Measurements from ENCODE around the gene HILPDA. TPM values are rescaled to one million over a fixed set of nuclear protein-coding genes. Genes with fewer than 3 reads are reported as not detected.
"Not testable (repeated sequence)": the region's sequence is repeated elsewhere in the genome, so short reads cannot be mapped to it uniquely, and the experiment has no call there.

The HILPDA gene
- total and polyA plus RNA-seq, 8 donors = 2.0 to 7.4 (median 4.9) TPM

DNA sequence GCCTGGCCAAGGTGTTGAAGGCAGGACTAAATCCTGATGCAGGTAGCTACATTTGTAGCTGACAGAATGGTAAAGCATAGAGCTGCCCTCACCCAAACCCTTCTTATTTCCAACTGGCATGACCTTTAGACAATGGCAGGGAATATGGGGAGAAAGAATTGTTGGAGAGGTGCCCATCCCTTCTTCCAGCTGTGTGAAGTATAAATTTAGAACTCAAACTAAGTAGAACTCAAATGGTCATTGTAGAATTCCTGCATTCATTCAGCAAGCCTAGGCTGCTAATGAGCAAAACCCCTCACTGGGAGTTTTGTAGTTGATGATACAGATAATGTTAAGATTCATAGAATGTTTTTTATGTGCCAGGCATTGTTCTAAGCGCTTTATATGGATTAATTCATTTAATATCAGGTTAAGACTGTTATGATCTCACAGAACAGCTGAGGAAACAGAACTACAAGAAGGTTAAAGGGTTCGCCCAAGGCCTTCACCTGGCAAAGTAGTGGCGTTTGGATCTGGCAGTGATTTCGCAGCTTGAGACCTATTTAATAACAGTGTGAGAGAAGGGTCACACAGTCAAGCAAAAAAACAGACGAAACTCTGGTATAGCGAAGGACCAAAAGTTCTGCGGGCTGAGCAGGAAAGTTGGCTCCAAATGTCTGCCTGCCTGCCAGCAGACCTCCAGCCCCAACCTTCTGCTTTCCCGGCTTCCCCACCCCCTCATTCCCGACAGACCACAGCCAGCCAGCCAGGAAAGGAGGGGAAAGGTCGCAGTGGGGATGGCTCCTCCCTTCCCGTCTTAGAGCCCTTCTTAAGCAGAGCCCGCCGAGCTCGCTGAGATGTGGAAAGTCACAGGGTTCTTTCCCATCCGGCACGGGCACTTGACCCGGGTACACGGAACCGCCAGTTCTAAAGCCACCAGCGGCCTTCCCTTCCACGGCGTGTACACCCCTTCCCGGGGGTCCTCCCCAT is 1.6 kb upstream of the HILPDA start:
- H3K9me3 ChIP-seq = no peaks in the 10 kb centered on the region
- peaks cover 25 to 37% (median 30%) of the 10 kb centered on the region in 3 donors for H3K4me1 ChIP-seq
- DNase-seq (peak; percentile 73 to 90 (median 80)), FAIRE-seq (no peak), ATAC-seq (peak; percentile 65 to 81 (median 74))
- H3K36me3 ChIP-seq = no peaks in the 10 kb centered on the region
- WGBS, 2 donors = 23 to 26% methylated on average over 21 to 23 of the region's 23 CpGs
- peak overlapping the region; percentile 77 to 94 (median 88) for H3K27ac ChIP-seq
- no peaks in the 10 kb centered on the region for H3K27me3 ChIP-seq
- H3K4me3 ChIP-seq = peak overlapping the region in 1 of 4 donors; percentile 74
- TF ChIP-seq CTCF (IDR thresholded peaks at IDR 0.05) = no peak
- intact Hi-C loops (cut with DNase I) = no loop called here

- ATAC-seq (peak in 3 of 4 donors; percentile 0 to 4 (median 1)), DNase-seq (peak in 1 of 6 donors; percentile 31), FAIRE-seq (no peak)
- no peaks in the 10 kb centered on the region for H3K27me3 ChIP-seq
- TF ChIP-seq CTCF (IDR thresholded peaks at IDR 0.05) = no peak
- H3K36me3 ChIP-seq = no peaks in the 10 kb centered on the region
- H3K27ac ChIP-seq = peak overlapping the region; percentile 77 to 94 (median 88)
- no peaks in the 10 kb centered on the region for H3K9me3 ChIP-seq
- 48% methylated on average over 25 of the region's 25 CpGs for WGBS, 2 donors
- H3K4me3 ChIP-seq = peak overlapping the region; percentile 74 to 99 (median 86)
- peaks cover 25 to 38% (median 30%) of the 10 kb centered on the region in 3 donors for H3K4me1 ChIP-seq
- intact Hi-C loops (cut with DNase I) = loop anchor here in 1 of 3 donors (5.0 kb wide), 1 partner anchor 33 kb away; no protein-coding TSS in a partner anchor
Measured at GRCh38 chr7:128454808-128455542, 703 bp upstream of the HILPDA start.

GRCh38 chr7:128456255-128456725 is 612 bp downstream of the HILPDA start:
- 1 to 2% methylated on average over 5 of the region's 5 CpGs for WGBS, 2 donors
- ATAC-seq (no peak), FAIRE-seq (no peak), DNase-seq (no peak)
- Histone ChIP-seq H3K4me1 (peaks cover 25 to 36% (median 30%) of the 10 kb centered on the region in 3 donors), H3K27ac (peak overlapping the region; percentile 77 to 94 (median 88)), H3K27me3 (no peaks in the 10 kb centered on the region), H3K36me3 (no peaks in the 10 kb centered on the region), H3K9me3 (no peaks in the 10 kb centered on the region), H3K4me3 (peak overlapping the region; percentile 74 to 99 (median 86))
- TF ChIP-seq CTCF (IDR thresholded peaks at IDR 0.05) = no peak
- intact Hi-C loops (cut with DNase I) = loop anchor here in 1 of 3 donors (5.0 kb wide), 1 partner anchor 34 kb away; no protein-coding TSS in a partner anchor

DNA sequence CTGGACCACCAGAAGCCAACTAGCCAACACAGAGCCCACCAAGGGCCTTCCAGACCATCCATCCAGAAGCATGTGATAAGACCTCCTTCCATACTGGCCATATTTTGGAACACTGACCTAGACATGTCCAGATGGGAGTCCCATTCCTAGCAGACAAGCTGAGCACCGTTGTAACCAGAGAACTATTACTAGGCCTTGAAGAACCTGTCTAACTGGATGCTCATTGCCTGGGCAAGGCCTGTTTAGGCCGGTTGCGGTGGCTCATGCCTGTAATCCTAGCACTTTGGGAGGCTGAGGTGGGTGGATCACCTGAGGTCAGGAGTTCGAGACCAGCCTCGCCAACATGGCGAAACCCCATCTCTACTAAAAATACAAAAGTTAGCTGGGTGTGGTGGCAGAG is 1.7 kb downstream of the HILPDA start:
- FAIRE-seq = not testable (repeated sequence)
- WGBS, 2 donors = 79 to 81% methylated on average over 6 of the region's 6 CpGs

DNA sequence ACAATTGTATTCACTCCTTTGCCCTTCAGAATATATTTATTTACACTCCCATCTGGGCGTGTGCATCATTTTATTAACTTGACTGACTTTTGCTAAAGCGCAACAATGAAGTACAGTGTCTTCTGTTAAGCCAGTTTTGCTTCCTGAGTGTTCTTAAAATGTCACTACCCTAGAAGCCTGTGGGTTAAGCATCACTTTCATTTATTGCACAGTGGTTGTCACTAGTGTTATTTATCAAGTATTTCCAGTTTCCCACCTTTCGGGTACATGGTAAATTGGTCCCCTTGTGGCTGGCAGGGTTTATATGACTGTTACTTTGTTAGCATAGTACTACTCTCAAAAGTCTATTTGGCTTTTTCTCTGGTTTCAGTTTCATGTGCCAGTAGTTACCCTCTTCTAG is 3.3 kb downstream of the HILPDA start:
- no peaks in the 10 kb centered on the region for H3K27me3 ChIP-seq
- no peak for TF ChIP-seq CTCF (IDR thresholded peaks at IDR 0.05)
- peaks cover 18 to 24% (median 19%) of the 10 kb centered on the region in 3 donors for H3K4me1 ChIP-seq
- intact Hi-C loops (cut with DNase I) = loop anchor here in 1 of 3 donors (5.0 kb wide), 1 partner anchor 37 kb away; no protein-coding TSS in a partner anchor
- H3K27ac ChIP-seq = no peak overlapping the region
- no peak overlapping the region for H3K4me3 ChIP-seq
- H3K36me3 ChIP-seq = no peaks in the 10 kb centered on the region
- ATAC-seq (no peak), FAIRE-seq (no peak), DNase-seq (no peak)
- no peaks in the 10 kb centered on the region for H3K9me3 ChIP-seq
- WGBS, 2 donors = 35 to 39% methylated on average over 3 of the region's 3 CpGs

More for the DNA sequence above, 1.7 kb downstream of the HILPDA start:
- not testable (repeated sequence) for H3K27ac ChIP-seq, H3K9me3 ChIP-seq, H3K4me3 ChIP-seq, H3K36me3 ChIP-seq, H3K27me3 ChIP-seq, DNase-seq, ATAC-seq
- intact Hi-C loops (cut with DNase I) = loop anchor here in 1 of 3 donors (5.0 kb wide), 1 partner anchor 35 kb away; no protein-coding TSS in a partner anchor
- peaks cover 25 to 36% (median 30%) of the 10 kb centered on the region in 3 donors for H3K4me1 ChIP-seq

All from pancreas (tissue), 10 donors.